GM19240 (cell line): Measurements from ENCODE around the gene CELF4.

Experiments used
- DNase-seq: peaks from one replicate; pipeline ENCODE4 v3.0.0; 2011; ENCODE audit warnings: low spot score; ENCODE audit not compliant: insufficient read length

Gene CELF4

DNA sequence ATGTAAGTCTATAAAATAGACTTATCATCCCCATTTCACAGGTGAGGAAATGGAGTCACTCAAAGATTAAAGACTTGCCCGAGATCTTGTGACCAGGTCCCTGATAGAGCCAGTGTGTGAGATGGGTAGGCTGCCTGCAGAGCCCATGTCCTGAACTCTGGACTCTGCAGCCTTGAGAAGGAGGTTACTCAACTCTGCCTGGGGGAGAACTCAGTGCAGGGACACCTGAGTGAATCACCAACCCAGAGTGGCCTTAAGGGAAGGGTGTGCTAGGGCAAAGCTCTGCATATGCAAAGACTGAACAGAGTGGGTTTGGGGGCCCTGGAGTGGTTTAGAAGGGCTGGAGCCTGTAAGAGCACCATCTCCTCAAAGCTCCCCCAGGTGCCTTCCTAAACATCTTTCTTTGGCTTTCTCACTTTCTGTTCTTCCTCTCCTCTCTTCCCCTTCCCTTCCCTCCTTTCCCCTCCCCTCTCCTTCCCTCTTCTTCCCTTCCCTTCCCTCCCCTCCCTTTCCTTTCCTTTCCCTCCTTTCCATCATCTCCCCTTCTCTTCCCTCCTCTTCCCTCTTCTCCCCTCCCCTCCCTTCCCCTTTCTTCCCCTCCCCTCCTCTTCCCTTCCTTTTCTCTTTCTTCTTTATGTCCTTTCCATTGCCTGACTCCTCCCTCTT is 67.6 kb downstream of the CELF4 start:
- DNase-seq, result no peak

DNA sequence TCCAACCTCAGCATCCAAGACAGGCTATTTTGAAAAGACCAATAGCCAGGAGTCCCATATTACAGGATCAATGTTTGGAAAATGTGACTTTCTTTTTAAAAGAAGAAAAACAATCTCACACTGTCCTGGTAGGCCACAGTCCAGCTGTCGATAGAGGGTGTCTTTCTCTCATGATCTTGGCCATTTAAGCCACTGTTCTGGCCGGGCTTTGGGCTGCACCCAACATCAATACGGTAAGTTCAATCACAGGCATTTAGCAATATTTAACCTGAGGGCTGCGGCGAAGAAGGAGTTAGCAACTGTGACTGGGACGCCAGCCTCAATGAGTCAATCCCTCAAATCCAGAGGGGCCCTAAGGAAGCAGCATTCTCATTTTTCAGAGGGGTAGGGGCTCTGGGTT is 69.0 kb downstream of the CELF4 start:
- no peak for DNase-seq

DNA sequence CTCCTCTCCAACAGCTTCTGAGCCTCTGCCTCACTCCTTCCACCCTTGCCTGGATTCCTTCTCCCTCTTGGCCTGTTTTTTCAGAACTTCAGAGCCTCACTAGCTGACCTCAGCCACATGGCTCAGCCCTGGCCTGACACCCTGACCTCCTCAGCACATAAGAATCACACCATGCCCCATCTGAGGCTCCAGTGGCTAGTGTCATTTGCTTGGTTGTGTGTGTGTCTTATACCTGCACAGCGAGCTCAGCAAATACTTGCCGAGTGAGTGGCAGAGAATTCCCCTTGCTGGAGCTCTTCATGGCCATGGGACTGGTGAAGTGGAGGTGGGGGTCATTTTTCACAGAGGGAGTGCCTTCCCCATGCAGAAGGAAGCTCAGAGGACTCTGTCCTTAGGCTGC is 70.2 kb downstream of the CELF4 start:
- no peak for DNase-seq

DNA sequence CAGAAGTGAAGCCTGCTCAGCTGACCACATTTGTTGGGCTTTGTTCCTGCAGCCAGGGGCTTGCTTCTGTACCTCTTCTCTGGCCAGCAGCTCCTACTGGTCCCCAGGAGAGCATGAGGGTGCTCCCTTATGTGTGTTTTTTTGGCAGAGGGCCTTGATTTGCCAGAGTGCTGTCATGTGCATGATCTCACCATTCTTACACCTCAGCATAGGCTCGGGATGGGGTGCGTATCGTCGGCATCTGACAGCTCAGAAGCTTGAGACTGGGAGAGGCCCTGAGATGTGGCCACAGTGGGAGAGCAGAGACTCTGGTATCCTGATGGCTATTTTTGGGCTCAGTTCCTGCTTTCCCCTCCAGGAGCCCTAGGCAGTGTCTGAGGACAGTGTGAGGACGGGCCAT is 71.2 kb downstream of the CELF4 start:
- DNase-seq, result no peak

DNA sequence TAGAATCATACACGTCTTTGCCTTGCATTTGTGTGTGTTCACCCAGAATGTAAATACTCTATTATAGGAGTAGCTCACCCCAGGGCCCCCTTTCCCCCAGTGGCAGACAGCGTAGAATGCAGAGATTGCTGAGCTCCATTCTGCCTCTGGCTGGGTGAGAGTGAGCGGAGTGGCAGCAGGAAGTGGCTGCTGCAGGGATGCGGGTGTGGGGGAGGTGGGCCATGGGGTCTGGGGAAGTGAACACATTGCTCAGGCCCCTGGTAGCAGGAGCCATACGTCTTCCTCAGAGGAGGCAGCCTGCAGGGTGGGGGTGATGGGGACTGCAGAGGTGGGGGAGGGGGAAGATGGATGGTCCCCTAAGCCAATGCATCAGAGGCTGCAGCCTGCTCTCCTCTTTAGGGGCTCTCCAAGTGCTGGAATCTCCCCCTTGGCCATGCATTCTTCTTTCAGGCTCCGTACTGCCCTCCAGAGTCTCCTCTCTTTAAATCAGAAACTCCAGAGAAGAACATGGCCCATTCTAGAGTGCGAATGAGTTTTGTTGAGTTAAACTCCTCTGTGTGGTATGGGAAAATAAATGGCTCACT is 72.2 kb downstream of the CELF4 start:
- no peak for DNase-seq

DNA sequence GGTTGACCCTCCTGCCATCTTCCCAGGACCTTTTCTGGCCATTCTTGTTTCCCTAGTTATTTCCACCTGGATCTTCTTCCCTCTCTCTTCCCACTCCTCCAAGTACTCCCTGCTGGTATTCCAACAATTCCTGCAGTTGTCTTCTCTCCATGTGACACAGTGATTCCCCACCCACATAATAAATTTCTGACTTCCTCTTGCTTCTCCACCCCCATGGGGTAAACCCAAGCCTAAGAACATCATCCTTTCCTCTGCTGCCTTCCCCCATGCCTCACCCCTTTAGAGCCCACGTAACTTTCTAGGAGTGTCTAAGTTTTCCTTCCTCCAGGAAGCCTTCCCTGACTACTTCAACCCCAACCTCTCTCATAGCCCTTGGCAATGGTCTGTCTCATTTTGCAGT is 72.6 kb downstream of the CELF4 start:
- no peak for DNase-seq

DNA sequence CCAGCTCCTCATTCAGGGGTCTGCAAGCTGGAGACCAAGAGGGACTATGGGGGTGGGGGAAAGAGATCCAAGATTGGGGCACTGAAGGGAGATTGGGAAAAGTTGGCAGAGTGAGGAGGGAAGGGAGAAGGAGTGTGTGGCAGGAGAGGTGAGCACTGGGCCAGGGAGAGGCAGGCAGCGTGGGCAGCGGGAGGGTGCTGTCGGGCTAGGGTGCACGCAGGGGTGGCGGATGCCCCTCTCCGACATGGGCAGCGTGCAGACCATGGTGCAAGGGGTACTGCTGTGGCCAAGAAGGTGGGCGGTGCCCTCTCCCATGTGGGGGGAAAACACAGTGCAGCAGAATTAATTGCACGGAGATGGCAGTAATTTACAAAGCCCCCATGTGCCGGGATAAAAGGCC is 74.1 kb downstream of the CELF4 start:
- no peak for DNase-seq

DNA sequence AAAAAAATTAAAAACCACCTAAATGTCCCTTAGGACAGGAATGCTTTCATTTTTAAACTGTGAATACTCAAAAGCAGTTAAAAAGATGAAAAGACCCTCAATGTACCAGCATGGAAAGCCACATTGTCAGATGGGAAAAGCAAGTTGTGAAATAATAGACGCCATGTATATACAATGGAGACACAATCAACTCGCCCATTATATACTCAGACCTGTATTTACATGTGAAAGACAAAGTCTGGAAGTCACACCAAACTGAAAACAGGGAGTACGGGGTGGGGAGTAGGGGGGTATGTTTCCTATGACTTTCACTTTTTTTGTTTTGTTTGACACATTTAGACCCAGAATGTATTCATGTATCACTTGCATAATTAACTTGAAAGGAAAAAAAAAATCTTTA is 75.6 kb downstream of the CELF4 start:
- no peak for DNase-seq

DNA sequence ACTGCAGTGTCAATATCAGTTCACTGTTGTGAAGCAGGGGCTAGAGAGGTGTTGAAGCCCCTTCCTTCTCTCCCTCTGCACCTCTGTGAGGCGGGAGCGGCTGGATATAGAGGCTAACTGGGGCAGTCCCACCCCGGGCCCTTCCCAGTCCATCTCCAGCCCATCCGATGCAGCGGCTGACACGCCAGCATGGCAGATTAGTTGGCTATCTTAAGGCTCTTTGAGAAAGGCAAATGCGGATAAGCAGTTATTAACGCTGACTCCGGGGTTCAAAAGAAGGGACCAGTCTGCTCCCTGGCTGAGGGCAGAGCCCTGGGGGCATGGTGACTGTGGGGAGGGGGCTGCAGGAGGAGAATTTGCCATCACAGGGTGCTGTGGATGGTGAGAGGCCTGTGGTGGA is 76.6 kb downstream of the CELF4 start:
- no peak for DNase-seq

DNA sequence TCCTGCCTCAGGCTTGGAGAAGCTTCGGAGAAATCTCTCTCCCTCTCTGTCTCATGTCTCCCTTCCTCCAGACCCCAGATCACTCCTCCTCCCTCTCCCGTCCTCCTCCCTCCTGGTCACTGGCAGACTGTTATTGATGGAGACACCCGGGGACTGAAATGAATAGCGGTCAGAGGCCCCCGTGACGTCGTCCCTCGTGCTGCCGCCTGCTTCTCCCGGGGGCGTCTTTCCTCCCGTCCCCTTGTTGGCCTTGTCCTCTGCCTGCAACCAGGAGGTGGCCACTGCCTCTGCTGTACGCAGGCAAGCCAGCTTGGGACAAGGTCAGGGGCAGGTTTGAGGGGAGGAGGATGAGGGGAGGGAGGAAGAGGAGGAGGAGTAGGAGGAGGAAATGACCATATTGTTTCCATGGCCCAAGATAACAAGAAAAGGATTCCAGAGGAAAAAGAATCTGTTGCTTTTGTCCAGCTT is 78.2 kb downstream of the CELF4 start:
- no peak for DNase-seq

DNA sequence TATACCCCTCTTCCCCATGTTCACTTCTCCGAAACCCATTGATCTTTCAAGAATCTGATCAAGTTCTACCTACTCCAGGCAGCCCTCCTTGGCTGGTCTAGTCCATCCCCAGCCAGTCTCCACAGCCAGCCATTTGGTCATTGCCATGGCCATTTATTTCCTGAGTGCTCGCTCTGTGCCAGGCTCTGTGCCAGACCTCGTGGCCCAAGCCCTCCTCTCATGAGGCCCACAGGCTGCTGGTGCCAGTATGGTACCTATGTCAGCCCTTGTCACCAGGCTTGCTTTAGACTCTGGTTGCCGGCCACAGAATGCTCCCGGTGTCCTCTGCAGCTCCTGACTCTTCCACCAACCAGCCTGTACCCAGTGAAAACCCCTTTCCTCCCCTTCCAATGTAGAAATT is 78.8 kb downstream of the CELF4 start:
- DNase-seq, result no peak

DNA sequence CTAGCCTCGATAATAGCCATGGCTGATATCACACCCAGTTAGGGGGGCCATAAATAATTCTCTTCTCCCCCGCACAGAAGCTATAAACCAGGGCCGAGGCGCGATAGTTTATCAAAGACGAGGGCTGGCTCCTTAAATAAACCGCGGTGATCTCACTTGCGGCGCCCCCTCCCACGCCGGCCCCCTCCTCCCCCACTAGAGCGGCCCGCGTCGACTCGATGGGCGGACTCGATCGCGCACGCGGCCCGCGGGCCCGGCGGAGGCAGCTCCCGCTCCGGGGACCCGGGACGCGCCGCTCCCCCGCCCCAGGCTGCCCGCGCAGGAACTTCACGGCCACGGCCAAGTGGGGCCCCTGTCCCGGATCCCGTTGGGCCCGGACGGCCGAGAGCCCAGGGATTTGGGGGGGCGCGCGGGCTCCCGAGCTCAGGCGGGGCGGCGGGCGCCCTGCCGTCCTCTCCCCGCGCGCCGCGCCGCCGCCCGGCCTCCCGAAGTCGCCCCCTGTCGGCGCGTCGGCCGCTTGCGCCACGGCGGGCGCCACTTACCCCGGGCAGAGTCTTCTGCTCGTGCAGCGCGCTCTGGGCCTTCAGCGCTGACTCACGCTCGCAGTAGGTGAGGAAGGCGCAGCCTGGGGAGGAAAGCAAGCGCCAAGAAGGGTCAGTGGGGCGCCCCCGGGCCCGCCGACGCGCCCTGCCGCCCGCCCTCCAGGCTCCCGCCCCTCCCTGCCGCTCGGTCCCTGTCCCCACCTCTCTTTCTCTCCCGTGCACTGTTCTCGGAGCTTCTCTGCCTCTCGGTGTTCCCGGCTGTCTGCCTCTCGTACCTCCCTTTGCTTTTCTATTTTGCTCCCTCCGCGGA is 80.4 kb downstream of the CELF4 start:
- no peak for DNase-seq

DNA sequence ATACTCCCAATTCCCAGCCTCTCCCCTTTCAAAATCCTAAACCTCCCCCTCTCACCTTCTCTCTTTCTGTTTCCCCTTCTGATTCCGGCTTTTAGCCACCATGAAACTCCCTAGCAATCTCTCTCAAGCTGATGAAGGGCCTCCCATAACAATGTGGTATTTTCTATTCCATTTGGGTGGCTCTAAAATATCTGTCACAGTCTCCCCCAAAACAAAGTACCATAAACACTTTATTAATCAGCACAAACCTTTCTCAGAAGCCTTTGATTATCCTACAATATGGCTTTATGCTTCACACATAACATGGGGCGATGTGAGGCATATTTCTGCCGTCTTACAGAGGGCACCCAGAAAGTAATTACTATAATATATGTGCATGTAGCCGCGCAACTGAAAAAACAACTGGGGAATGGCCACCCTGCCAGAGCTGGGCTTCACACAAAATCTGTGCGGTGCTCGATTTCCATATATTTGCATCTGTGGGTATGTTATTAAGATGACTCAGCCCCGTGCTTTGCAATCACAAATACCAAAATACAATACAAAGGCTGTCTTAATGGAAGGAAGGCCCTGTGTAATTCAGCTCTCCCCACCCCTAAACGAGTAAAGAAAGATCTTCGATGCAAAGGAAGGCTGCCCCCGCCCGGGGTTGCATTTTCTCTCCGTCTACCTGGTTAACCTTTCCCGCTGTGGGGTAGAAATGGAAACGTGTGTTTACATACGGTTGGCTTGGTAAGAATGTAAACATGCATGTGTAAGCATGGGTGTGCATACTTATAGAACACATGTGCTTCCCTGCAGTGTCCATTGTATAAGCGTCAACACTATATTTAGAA is 81.4 kb downstream of the CELF4 start:
- DNase-seq, result no peak

DNA sequence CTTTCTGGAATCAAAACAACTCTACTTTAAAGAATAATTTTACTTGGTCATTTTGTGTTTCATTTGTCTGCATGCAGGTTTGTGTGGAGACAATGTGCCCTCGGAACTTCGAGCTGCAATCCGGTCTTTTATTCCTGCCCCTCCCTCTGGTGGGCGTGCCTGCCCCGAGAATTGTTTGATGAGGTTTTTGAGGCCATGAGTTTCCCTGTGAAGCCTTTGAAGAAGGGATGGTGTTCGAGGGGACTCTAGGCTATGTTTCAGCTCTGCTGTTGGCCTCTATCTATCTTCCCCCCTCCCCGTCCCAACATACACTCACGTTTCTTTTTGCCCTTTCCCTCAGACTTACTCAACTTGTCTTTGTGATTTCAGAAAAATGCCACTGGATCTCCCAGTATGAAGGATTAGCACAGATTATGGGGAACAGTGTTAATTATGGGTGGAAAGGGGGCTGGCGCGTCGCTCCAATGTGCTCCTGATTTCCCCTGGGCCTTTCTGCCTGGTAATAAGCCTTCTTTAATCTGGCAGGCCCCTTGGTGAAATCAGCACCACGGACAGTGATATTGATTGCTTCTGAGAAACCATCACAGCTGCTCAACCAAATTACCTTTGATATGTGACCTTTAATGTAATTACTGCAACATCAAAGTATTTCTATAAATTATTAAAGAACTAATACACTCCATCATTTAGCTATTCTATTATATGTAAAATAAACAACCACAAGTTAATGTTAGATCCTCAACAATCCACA is 82.2 kb downstream of the CELF4 start:
- no peak for DNase-seq

DNA sequence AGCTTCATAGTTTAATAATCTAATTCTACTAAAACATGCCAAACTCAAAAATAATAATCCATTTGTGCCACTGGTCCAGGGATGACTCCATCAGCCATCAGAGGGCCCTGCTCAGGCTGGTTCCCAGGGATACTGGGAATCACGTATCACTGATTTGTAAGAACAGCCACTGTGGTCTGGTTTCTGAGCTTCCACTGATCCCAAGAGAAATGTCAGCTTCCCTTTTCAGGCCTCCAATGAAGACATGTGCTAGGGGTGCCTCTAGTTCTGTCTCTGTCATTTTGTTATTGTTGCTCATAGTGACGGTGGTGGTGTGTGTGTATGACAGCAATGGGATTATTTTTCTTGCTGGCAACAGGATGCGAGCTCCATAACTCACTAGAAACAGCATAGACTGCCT is 83.2 kb downstream of the CELF4 start:
- DNase-seq, result no peak

DNA sequence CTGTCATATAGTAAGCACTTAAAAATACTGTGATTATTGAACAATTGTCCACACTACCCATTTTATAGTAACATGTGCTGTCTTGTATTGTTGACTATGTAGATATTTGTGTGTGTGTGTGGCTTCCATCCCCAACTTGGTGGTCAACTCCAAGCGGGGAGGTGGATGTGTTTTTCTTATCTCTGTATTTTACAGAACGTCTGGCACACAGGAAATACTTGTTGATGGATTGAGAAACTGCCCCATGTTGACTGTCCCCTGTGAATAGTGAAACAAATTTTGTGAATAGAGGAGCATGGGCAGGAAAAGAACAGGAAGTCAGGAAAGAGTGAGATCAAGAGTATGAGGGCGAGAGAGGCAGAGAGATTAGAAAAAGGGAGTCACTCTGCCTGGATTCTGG is 83.6 kb downstream of the CELF4 start:
- no peak for DNase-seq

DNA sequence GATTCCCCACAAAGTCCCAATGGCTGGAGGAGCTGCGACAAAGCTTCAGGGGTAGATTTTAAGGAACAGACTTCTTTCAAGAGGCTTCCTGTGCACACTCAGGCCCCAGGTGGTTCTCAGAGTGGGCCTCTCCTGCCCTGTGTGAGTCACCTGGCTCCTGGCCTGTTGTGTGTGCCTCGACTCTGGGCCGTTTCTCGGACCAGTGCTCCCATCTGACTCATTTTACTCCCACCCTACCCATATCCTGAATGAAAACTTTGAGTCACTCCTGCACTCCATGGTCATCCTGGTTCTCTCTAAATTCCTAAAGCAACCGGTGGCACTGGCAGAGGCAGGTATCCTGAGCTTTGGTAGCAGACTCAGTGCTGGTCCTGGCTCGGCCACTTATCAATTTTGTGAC is 84.1 kb downstream of the CELF4 start:
- no peak for DNase-seq

DNA sequence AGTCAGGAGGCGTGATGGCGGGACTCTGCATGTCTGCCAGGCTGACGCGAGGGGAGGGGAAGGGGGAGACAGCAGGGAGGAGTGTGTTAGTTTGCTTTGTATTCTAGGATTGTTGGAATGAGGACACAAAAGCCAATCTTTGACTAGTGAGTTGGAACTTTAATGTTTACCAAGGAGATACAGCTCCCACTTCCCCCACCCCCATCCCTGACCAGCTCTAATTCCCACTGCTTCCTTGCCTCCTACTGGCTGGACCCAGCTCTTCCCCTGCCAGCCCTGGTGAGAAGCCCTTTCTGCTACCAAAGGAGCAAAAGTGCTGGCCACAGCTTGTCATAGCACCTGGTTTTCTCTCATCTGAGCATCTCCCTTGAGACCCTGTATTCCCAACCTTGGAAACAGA is 84.5 kb downstream of the CELF4 start:
- DNase-seq, result no peak

DNA sequence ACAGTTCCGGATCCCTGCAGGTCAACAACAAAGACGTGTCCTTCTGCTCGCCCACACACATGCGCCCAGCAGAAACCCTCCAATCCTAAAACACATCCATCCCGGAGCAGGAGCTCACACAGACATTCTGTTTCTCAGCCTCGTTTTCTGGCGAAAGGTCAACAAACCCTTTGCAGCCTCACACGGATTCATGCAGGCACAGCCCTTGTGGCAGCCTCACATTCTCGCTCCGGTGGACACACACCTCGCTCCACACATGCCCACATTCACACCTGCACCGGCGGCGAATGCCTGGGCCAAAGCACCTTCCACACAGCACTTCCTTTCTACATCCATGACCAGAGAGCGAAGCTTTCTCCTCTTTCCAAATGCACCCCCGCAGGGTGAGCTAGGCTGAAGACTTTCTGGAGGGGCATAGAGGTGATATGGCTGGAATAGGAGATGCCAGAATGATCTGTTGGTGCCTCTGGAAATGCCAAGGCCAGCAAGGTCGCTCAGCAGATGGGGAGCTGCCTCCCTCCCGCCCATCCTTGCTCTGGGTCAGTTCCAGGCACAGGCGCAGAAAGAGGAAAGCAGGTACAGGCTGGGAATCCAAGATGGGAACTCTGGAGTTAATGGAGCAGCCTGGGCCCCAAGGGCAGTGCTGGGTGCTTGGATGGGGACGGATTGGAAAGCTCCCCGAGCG is 88.8 kb downstream of the CELF4 start:
- DNase-seq, result no peak

DNA sequence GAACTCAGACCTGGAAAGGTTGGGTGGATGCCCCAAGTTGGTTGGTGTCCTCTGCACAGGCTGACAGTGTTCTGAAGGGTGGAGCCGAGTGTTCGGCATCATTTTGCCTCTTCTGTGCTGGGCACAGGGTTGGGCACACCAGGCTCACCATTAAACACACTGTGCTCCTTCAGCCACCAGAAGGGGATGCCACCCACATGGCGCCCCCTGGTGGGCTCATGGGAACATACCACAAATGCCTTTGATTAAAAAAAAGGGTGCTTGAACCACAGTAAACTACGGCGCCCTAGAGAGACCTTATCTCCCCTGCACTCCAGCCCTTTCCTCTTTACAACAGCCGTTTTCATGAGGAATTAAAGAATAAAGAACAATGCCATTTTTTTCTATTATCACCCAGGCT is 89.4 kb downstream of the CELF4 start:
- DNase-seq, result no peak
